Measurements from ENCODE around the gene SBK1.
"Not testable (repeated sequence)": the region's sequence is repeated elsewhere in the genome, so short reads cannot be mapped to it uniquely, and the experiment has no call there.

SBK1 gene

GRCh38 chr16:28324887-28325279 is 32.6 kb downstream of the SBK1 start:
- TF ChIP-seq CTCF (IDR thresholded peaks at IDR 0.05), result no peak
- peak in 1 of 2 donors; percentile 23 for DNase-seq
- Histone ChIP-seq H3K27me3 (peaks cover 0 to 5% of the 10 kb centered on the region in 2 donors), H3K27ac (no peak overlapping the region), H3K9me3 (no peaks in the 10 kb centered on the region), H3K4me3 (no peak overlapping the region), H3K36me3 (no peaks in the 10 kb centered on the region), H3K4me1 (no peaks in the 10 kb centered on the region)
- intact Hi-C loops (cut with DNase I; ENCODE audit: low total_unique reads), result no loop called here

GRCh38 chr16:28326881-28327610 is 34.7 kb downstream of the SBK1 start:
- Histone ChIP-seq H3K27ac (no peak overlapping the region), H3K4me3 (no peak overlapping the region), H3K4me1 (no peaks in the 10 kb centered on the region), H3K36me3 (no peaks in the 10 kb centered on the region), H3K27me3 (no peaks in the 10 kb centered on the region), H3K9me3 (no peaks in the 10 kb centered on the region)
- intact Hi-C loops (cut with DNase I; ENCODE audit: low total_unique reads), result no loop called here
- DNase-seq, result peak; percentile 43 to 64
- peak; percentile 54 to 66 for TF ChIP-seq CTCF (IDR thresholded peaks at IDR 0.05)

- H3K9me3 ChIP-seq; H3K27ac ChIP-seq; intact Hi-C loops (cut with DNase I; ENCODE audit: low total_unique reads); H3K36me3 ChIP-seq; H3K27me3 ChIP-seq; H3K4me1 ChIP-seq; H3K4me3 ChIP-seq: not testable (repeated sequence)
- DNase-seq, result peak in 1 of 2 donors; percentile 24
These were observed 37.9 kb downstream of the SBK1 start for GRCh38 chr16:28330232-28330631.

DNA sequence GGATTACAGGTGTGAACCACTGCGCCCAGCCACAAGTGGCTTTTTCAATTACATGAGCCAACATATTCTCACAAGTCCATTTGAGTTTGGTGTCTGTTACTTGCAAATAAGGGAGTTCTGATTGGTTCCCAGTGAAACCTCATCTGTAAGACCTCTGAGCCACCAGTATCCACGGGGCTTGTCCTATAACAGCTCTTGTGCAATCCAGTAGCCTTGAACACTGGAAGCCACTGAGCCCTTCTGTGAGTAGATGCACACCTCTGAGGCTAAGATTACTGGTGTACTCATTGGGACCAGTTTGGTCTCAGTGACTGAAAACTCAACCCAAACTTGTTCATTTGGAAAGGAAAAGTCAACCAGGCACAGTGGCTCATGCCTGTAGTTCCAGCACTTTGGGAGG is 38.7 kb downstream of the SBK1 start:
- H3K4me1 ChIP-seq; H3K36me3 ChIP-seq; intact Hi-C loops (cut with DNase I; ENCODE audit: low total_unique reads); H3K4me3 ChIP-seq; H3K27me3 ChIP-seq; DNase-seq; H3K27ac ChIP-seq; H3K9me3 ChIP-seq: not testable (repeated sequence)

DNA sequence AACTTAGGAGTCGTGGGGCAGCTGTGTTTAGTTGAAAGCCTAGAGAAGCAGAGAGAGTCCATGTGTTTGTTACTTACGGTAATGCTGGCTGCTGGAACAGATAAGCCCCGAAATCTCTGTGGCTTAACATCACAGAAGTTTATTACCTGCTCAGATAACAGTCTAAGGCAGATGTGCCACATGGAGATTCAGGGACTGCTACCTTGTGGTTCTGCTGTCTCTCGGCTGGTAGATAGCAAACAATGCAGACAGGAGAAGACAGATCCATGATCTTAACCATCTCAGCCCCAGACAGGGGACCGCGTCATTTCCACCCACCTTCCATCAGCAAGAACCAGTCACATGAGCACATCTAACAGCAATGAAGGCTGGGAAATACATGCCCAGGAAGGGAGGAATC is 40.3 kb downstream of the SBK1 start:
- DNase-seq; H3K4me1 ChIP-seq; H3K4me3 ChIP-seq; H3K27me3 ChIP-seq; intact Hi-C loops (cut with DNase I; ENCODE audit: low total_unique reads); H3K36me3 ChIP-seq; H3K9me3 ChIP-seq; H3K27ac ChIP-seq: not testable (repeated sequence)

GRCh38 chr16:28335678-28336077 is 43.4 kb downstream of the SBK1 start:
- H3K9me3 ChIP-seq; H3K4me3 ChIP-seq; intact Hi-C loops (cut with DNase I; ENCODE audit: low total_unique reads); H3K27me3 ChIP-seq; H3K27ac ChIP-seq; H3K36me3 ChIP-seq; H3K4me1 ChIP-seq: not testable (repeated sequence)
- peak in 1 of 2 donors; percentile 12 for DNase-seq

DNA sequence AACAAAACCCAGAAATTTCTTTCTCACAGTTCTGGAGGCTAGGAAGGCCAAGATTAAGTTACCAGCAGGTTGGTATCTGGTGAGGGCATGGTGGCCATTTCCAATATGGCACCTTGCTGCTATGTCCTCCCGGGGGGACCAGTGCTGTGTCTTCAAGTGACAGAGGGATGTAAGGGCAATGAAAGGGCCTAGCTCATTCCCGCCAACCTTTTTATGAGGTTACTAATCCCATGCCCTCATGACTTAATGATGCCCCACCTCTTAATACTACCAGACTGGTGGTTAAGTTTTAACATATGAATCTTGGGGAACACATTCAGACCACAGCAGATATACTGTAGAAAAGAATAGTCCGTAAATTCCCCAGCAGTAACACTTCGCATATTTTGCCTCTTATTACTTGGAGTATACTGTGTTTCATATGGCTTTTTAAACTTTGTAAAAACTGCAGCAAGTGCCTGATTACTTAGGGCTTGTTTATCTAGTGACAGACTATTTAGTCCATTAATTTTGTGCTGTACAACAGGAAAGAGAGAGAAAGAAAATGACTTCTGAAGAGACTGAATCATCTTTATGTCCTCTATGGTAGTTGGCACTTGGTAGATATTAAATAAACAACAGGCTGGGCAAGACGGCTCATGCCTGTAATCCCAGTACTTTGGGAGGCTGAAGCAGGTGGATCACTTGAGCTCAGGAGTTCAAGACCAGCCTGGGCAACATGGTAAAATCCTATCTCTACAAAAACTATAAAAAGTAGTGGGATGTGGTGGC is 44.8 kb downstream of the SBK1 start:
- H3K36me3 ChIP-seq; H3K9me3 ChIP-seq; H3K27ac ChIP-seq; H3K4me3 ChIP-seq; H3K27me3 ChIP-seq; H3K4me1 ChIP-seq; intact Hi-C loops (cut with DNase I; ENCODE audit: low total_unique reads): not testable (repeated sequence)
- DNase-seq, result peak in 1 of 2 donors; percentile 15

GRCh38 chr16:28338230-28338629 is 45.9 kb downstream of the SBK1 start:
- H3K4me1 ChIP-seq; H3K36me3 ChIP-seq; H3K9me3 ChIP-seq; intact Hi-C loops (cut with DNase I; ENCODE audit: low total_unique reads); H3K27ac ChIP-seq; H3K27me3 ChIP-seq; DNase-seq; H3K4me3 ChIP-seq: not testable (repeated sequence)

DNA sequence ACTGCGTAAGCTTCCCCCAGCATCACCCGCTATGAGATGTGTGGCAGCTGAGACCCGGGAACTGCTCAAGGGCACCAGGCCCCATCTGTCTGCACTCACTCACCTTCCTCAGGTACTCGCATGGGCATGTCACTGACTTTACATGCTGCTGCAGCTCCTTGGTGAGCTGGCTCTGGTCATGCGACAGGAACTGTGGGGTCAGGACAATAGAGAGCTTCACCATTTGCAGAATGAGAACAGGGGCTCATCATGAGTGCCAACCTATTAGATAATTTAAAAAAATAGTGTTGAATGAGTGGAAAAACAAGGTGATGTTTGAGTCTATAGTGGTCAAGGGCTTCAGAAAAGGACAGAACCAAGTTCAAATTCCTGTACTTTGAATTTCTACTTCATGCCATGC is 70.3 kb downstream of the SBK1 start:
- H3K27ac ChIP-seq; H3K9me3 ChIP-seq; H3K36me3 ChIP-seq; intact Hi-C loops (cut with DNase I; ENCODE audit: low total_unique reads); H3K4me3 ChIP-seq; H3K4me1 ChIP-seq; H3K27me3 ChIP-seq; DNase-seq: not testable (repeated sequence)

DNA sequence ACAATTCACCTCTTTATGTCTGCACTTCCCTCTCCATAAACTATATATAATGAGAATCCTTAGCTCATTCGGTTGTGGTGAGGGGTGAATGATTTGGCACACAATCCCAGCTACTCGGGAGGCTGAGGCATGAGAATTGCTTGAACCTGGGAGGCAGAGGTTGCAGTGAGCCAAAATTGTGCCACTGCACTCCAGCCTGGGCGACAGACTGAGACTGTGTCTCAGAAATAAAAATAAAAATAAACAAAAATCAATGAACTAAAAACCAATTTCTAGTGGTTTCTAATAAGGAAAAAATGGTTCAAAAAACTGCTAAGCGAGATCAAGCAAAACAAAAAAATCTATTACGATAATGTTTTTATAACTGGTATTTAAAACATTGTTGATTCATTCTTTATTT is 71.1 kb downstream of the SBK1 start, which contains the start of gene NPIPB6:
Gene NPIPB6 (minus strand): TSS at position 101 of the 400 bp plus-strand sequence. CDS start 686 bp downstream, outside the sequence.
- H3K27me3 ChIP-seq; H3K36me3 ChIP-seq; H3K27ac ChIP-seq; DNase-seq; intact Hi-C loops (cut with DNase I; ENCODE audit: low total_unique reads); H3K4me3 ChIP-seq; H3K9me3 ChIP-seq; H3K4me1 ChIP-seq: not testable (repeated sequence)

GRCh38 chr16:28364268-28365173 is 72.2 kb downstream of the SBK1 start:
- DNase-seq; H3K4me3 ChIP-seq; H3K27me3 ChIP-seq; H3K4me1 ChIP-seq; H3K9me3 ChIP-seq; H3K36me3 ChIP-seq; intact Hi-C loops (cut with DNase I; ENCODE audit: low total_unique reads); H3K27ac ChIP-seq: not testable (repeated sequence)
